K562 (cell line): ENCODE results near the gene SIX1. TPM values are rescaled to one million over a fixed set of nuclear protein-coding genes. Genes with fewer than 3 reads are reported as not detected.

Experiments used
- ZKSCAN3 ChIP-seq: fragments of 250-450 bp; sonication (Bioruptor Pico); IDR thresholded peaks from 2 replicates; pipeline ENCODE4 v1.4.0; 2020
- ZNF146 ChIP-seq: IDR thresholded peaks from one replicate; pipeline ENCODE4 v1.6.1; 2018; ENCODE audit warnings: missing compliant biosample characterization; ENCODE audit not compliant: unreplicated experiment
- ZNF592 ChIP-seq: fragments of 450-650 bp; IDR thresholded peaks from 2 replicates; pipeline ENCODE4 v1.6.1; 2017; ENCODE audit warnings: antibody characterized with exemption, mild to moderate bottlenecking
- polyA plus RNA-seq, 8 experiments: library from polyadenylated mRNA; depleted of rRNA in 4 of 8; stranded (reverse) in 5 of 8; unstranded in 3 of 8; fragments of >200 nt; fragmentation: Nextera tagmentation in 2 of 8; fragmentation: Illumina TruSeq in 1 of 8; extraction: Ambion mirVana in 2 of 8; extraction: Trizol in 1 of 8; gene quantifications; 2 replicates each; pipeline versions ENCODE4 v1.2.1 to v1.2.3, GENCODE V29; 2011 to 2014; ENCODE audit warnings: inconsistent platforms in 1 of 8, missing spikeins in 1 of 8
- total RNA-seq, 7 experiments: library from RNA; depleted of rRNA in 6 of 7; stranded (reverse); fragments of >200 nt in 6 of 7; fragmentation: Illumina TruSeq in 2 of 7; extraction: Trizol in 2 of 7; gene quantifications; 2 replicates each; pipeline versions ENCODE4 v1.2.1 to v1.2.3, GENCODE V29; 2011 to 2021; ENCODE audit warnings: low replicate concordance in 1 of 7
- TF ChIP-seq, protein P1 (sequence below): fragments of 450-650 bp; IDR thresholded peaks from one replicate; pipeline ENCODE4 v1.6.1; 2018; ENCODE audit warnings: mild to moderate bottlenecking, moderate library complexity; ENCODE audit not compliant: partially characterized antibody
- TF ChIP-seq, protein P2 (sequence below): sonication (generic); IDR thresholded peaks from 2 replicates; pipeline ENCODE4 v1.6.1; 2016
- TF ChIP-seq, protein P3 (sequence below): fragments of 450-650 bp; IDR thresholded peaks from 2 replicates; pipeline ENCODE4 v1.6.1; 2016; ENCODE audit warnings: mild to moderate bottlenecking
- TF ChIP-seq, protein P4 (sequence below): fragments of 250-450 bp; sonication (Bioruptor Pico); IDR thresholded peaks from 2 replicates; pipeline ENCODE4 v1.5.1; 2021; ENCODE audit warnings: mild to moderate bottlenecking

SIX1 gene
- total and polyA plus RNA-seq, 9 of the 15 experiments (the other 6 are each of a cell fraction or from before 2014, with no cell fraction given): 0.27 to 0.80 (median 0.45) TPM

DNA sequence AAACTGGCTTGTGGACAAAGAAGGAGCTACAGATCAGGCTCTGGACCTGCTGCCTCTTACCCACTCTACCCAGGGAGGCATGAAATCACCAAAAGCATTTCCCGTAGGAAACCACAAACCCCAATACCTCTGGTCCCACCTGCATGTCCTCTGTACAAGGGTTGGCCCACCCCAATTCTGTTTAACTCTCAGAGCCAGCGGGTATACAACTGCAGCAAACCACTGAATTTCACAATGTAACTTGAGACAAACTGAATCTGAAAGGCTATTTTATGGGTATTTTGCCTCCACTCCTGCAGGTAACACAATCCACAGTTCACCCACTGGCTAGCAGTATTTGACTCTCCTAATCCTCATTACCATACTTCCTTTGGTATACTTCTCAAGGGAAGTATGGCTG is 16.5 kb downstream of the SIX1 start (continued):
- TF ChIP-seq ZNF146 (CRISPR knock-in tag) (no peak), ZNF592 (no peak), ZKSCAN3 (no peak)
- TF ChIP-seq, protein P1, sequence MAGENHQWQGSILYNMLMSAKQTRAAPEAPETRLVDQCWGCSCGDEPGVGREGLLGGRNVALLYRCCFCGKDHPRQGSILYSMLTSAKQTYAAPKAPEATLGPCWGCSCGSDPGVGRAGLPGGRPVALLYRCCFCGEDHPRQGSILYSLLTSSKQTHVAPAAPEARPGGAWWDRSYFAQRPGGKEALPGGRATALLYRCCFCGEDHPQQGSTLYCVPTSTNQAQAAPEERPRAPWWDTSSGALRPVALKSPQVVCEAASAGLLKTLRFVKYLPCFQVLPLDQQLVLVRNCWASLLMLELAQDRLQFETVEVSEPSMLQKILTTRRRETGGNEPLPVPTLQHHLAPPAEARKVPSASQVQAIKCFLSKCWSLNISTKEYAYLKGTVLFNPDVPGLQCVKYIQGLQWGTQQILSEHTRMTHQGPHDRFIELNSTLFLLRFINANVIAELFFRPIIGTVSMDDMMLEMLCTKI: no peak
- TF ChIP-seq, protein P2, sequence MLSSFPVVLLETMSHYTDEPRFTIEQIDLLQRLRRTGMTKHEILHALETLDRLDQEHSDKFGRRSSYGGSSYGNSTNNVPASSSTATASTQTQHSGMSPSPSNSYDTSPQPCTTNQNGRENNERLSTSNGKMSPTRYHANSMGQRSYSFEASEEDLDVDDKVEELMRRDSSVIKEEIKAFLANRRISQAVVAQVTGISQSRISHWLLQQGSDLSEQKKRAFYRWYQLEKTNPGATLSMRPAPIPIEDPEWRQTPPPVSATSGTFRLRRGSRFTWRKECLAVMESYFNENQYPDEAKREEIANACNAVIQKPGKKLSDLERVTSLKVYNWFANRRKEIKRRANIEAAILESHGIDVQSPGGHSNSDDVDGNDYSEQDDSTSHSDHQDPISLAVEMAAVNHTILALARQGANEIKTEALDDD: no peak
- TF ChIP-seq, protein P3, sequence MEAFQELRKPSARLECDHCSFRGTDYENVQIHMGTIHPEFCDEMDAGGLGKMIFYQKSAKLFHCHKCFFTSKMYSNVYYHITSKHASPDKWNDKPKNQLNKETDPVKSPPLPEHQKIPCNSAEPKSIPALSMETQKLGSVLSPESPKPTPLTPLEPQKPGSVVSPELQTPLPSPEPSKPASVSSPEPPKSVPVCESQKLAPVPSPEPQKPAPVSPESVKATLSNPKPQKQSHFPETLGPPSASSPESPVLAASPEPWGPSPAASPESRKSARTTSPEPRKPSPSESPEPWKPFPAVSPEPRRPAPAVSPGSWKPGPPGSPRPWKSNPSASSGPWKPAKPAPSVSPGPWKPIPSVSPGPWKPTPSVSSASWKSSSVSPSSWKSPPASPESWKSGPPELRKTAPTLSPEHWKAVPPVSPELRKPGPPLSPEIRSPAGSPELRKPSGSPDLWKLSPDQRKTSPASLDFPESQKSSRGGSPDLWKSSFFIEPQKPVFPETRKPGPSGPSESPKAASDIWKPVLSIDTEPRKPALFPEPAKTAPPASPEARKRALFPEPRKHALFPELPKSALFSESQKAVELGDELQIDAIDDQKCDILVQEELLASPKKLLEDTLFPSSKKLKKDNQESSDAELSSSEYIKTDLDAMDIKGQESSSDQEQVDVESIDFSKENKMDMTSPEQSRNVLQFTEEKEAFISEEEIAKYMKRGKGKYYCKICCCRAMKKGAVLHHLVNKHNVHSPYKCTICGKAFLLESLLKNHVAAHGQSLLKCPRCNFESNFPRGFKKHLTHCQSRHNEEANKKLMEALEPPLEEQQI: no peak
- TF ChIP-seq, protein P4, sequence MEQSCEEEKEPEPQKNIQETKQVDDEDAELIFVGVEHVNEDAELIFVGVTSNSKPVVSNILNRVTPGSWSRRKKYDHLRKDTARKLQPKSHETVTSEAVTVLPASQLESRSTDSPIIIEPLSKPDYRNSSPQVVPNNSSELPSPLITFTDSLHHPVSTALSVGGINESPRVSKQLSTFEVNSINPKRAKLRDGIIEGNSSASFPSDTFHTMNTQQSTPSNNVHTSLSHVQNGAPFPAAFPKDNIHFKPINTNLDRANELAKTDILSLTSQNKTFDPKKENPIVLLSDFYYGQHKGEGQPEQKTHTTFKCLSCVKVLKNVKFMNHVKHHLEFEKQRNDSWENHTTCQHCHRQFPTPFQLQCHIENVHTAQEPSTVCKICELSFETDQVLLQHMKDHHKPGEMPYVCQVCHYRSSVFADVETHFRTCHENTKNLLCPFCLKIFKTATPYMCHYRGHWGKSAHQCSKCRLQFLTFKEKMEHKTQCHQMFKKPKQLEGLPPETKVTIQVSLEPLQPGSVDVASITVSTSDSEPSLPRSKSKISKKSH (CRISPR knock-in tag): no peak
